ENCODE measurements around the gene PPFIA1.
A peak's percentile ranks its signal among the peaks of the same experiment; 100 is the strongest.
"Not testable (repeated sequence)": the region's sequence is repeated elsewhere in the genome, so short reads cannot be mapped to it uniquely, and the experiment has no call there.

PPFIA1 gene

DNA sequence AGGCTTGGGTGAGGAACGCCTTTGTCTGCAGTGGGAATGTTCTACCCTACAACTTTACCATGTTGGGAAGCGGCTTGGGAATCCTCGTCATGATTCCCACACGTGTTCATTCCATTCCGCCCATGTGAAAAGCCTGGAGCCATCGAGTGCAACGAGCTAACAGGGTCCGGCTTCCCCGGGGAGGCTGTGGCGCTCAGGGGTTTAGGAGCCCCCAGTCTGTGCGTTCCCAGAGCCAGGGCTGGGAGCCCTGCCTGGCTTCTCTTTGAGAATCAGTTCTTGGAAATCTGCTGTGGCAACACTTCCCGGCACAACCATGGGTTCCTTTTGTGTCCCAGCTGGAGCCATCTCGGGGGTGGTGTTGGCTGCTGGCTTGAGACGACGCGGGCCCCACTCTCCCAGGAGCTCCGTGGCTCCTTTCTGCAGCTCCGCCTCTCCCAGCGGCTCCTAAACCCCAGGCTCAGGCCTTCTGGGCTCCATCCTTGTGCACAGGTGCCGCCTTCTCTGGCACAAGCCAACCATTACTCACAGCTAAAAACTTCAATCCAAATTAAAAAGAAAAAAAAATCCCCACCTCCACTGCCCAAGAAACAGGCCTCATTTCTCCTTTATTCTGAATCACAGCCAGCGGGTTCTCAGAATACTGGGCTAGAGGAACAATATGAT lies 18.7 kb upstream of the PPFIA1 start:
- DNase-seq, result no peak

DNA sequence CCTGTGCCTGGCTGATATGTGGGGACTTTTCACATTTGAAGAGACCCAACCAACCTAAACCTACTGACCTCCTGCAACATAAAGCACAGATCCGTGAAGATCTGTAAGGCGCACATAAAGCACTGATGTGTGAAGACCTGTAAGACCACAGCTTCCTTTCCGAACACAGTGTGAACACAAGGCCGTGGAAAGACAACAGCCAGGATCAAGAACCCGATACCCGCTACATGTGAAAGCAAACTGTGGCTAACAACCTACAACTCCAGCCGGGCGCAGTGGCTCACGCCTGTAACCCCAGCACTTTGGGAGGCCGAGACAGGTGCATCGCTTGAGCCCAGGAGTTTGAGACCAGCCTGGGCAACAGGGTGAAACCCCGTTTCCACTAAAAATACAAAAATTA lies 17.6 kb upstream of the PPFIA1 start:
- DNase-seq, result no peak

DNA sequence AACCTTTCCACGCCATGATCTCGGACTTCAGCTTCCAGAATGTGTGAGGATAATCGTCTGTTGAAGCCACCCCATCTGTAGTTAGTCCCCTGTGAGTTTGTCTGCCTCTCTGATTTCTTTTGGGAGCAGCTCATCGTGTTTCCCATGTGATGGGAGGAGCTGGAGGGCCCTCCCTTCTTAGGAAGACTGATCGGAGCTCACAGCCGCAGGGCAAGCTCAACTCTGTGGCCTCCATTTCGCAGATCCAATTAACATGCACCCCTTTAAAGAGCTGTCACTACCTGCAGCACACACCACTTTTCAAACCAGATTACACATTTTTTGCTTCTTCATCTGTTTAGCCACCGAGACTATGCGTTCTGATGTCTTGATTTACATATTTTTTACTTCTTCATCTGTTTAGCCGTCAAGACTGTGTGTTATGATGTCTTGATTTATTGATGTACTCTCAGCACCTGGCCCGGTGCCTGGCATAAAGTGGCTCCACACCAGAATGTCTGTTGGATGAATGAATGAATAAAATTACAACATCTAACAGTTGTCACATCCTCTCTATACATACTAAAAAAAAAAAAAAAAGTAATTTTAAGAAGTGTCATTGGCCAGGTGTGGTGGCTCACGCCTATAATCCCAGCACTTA lies 14.9 kb upstream of the PPFIA1 start:
- no peak for DNase-seq

DNA sequence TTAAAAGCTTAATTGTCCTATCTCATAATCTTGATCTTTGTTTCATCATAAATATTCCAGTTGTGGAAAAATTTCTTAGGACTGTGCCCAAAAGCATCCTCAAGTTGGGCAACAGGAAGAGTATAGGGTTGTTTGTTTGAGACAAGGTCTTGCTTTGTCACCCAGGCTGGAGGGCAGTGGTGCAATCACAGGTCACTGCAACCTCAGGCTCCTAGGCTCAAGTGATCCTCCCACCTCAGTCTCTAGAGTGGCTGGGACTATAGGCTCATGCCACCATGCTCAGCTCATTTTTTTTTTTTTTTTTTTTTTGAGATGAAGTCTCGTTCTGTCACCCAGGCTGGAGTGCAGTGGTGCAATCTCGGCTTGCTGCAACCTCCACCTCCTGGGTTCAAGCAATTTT lies 11.4 kb upstream of the PPFIA1 start:
- DNase-seq, result not testable (repeated sequence)

DNA sequence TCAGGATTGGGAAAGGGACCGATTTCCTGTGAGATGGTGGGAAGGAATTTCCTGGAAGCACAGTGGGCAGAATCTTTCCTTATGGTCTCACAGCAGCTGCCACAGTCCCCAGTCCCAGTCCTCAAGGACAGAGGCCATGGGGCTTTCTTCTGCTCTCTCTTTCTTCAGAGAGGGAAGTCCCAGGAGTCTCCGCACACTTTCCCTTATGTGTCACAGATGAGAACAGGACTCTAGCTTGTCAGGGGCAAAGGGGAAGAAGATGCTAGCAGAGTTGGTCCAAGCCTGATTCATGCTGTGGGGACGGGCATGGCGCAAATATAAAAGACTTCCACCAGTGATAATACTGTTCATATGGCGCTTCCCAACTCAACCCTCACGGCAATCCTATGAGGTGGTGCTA lies 7.5 kb upstream of the PPFIA1 start:
- DNase-seq, result no peak

DNA sequence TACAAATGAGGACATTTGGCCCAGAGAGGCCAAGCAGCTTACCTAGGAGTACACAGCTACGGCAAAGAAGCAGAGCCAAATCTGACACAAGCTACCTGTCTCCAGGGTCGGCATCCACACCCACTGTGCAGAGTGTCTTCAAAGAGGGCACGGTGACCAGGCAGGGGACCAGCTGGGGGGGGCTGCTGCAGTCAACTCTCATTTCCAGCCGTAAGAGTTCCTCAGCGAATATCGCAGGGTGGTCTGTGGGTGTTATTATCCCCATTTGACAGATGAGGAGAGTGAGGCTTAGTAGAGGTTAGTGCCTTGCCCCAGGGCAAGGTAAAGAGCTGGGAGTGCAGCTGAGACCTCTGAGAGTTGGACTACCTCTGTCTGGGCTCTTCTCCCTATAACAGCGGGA lies 7.1 kb upstream of the PPFIA1 start:
- no peak for DNase-seq

DNA sequence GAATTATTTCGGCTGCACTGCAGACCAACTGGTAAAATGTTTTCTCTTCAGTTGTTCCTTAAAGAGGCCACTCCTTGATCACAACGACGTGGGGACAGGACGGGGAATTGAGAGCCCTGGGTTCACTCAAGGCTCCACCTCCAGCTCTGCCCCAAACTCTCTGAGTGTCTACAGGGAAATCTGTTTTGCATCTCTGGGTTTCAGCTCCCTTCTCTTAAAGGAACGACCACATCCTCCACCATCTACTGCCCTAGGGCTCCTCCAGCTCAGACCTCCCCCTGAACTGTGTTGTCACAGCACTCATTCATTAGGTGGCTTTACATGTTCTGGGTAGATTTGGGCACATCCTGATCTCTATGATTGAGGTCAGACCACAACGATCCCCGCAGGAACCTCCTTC lies 5.1 kb upstream of the PPFIA1 start:
- no peak for DNase-seq

DNA sequence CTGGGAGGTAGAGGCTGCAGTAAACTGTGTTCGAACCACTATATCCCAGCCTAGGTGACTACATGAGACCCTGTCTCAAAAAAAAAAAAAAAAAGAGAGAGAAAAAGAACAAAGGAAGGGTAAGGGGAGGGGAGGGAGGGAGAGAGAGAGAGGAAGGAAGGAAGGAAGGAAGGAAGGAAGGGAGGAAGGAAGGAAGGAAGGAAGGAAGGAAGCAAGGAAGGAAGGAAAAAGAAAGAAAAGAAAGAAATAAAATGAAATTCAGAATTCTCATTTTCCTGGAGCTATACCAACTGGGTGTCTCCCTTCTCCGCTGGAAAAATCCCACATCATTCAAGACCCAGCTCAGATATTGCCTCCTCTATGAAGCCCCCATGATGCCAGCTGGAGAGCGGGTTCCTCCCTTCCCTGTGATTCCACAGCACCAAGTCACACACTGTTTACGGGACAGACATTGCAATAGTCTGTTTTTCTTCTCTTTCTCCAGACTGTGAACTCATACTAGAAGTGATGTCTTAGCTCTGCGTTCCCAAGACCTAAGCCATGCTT lies 3.0 kb upstream of the PPFIA1 start:
- DNase-seq, result no peak

DNA sequence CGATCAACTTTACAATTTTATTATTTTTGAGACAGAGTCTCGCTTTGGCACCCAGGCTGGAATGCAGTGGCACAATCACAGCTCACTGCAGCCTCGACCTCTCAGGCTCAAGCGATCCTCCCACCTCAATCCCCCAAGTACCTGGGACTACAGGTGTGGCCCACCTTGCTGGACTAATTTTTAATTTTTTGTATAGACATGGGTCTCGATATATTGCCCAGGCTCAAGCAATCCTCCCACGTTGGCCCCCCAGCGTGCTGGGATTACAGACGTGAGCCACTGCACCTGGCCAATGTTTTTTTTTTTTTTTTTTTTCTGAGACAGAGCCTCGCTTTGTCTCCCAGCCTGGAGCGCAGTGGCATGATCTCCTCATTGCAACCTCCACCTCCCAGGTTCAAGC lies 2.0 kb upstream of the PPFIA1 start:
- DNase-seq, result no peak

DNA sequence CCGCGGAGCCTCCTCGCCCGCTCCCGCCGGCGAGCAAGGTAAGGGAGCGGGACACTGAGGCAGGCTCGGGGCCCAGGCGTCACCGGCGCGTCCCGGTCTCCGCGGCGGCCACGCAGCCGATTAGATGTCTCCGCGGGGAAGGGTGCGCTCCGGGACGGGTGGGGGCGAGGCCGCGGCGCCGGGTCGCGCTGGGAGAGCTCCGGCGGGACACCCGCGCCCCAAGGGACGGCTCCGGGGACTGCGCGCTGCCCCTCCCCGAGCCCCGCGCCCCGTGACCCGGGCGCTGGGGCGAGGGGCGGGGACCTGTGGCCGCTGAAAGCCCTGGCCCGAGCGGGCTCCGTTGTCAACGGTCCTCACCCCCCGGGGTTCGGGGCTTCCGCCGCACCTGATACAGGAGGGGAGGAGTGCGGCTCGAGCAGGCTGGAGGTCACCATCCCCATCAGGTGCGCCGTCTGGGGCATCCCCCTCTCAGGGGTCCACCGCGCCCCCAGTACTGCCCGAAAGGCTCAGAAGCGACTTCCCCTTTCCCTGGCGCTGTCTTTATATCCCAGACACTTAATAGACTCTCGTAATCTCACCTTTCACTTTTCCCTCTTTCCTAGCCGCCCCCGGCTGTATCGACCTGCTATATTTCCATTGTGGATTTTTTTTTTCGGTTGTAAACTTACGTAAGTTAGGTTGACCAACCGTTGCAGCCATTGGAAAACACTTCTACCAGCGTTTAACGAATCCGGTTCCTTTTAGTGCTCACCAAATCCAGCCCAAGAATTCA lies 573 bp downstream of the PPFIA1 start:
- DNase-seq, result peak; percentile 3

DNA sequence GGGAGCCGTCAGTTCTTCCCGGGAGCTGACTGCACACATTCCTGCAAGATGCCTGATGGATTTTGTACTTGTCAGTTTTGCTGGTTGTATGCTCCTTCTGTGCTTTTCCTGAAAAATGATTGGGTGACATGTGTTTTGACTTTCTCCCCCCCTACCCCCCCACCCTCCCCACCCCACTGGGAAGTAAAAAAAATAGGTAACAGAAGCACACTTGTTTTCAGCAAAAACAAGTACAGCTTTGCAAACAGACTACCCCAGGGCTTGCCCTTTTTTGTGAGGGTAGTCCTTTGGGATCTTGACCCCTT lies 1.1 kb downstream of the PPFIA1 start:
- DNase-seq, result no peak

DNA sequence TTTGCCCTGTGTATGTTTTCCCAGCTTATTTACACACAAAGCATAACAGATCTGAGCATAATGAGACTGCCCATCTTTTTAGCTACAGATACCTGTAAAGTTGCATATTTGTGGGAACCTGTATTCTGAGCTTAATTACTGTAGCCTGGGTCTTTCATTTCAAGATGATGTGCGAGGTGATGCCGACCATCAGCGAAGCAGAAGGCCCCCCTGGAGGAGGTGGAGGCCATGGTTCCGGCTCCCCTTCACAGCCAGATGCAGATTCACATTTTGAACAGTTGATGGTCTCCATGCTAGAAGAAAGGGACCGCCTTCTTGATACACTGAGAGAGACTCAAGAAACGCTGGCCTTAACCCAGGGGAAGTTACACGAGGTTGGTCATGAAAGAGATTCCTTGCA lies 1.5 kb downstream of the PPFIA1 start:
- DNase-seq, result no peak

DNA sequence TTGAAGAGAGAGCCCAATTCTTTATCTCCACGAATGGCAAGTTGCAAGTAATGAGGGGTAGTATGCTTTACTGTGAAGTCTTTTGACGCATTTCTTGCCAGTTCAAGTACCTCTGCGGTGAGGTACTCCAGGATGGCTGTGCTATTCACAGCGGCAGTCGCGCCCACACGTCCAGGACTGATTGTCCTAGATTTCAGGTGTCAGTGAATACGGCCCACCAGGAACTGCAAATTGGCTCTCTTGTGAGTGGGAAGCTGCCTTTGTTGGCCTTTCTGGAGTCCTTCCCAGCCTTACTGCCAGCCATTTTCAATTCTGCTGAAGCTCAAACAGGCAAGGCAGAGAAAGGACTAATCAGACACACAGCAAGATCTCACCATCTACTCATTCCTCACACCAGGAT lies 8.5 kb downstream of the PPFIA1 start:
- DNase-seq, result no peak

DNA sequence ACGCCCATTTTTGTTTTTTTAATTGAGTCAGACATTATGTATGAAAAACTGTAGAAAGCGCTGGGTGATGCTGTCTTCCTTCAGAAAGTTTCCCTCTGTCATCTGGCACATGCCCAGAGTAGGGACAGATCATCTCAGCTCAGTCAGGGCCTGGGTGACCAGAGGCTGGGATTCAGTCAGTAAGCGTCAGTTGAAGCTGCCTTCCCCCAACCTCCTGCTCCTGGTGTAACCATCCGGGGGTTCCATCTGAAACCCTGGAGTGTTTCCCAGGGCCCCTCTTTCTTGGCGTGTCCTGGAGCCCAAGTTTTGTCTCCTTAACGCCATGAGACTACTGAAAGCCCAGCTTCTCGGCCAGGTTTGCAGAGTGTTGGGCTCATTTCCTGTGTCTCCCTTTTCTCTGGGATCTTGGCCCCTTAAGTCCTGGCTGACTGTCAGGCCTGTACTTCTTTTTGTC lies 10.7 kb downstream of the PPFIA1 start:
- no peak for DNase-seq

DNA sequence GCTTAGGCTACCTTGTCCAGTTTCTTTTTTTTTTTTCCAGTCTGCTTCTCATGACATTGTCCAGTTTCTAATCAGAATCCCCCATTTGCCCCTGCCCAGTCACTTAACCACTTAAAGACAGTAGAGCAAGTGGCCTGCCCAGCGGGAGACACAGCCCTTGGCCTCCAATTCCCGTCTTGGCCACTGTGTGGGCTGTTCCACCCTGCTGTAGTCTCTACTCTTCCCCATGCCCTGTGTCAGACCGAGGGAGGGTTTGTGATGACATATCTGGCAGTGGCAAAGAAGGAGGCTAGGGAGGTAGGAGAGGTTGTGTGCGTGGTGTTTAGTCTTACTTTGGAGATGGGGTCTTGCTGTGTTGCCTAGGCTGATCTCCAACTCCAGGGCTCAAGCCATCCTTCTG lies 11.5 kb downstream of the PPFIA1 start:
- no peak for DNase-seq

DNA sequence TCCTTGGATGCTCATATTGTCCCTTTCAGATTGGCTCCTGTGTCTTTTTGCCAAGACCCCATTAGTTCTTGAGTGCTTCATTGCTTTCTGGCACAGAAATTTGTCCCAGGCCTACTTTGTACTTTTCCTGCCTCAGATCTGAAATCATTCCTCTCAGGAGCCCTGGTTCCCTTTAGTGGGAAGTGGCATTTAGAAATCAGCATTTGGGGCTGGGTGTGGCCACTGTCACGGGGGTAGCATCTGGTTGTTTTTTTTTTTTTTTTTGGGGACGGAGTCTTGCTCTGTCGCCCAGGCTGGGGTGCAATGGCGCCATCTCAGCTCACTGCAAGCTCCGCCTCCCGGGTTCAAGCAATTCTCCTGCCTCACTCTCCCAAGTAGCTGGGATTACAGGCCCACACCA lies 18.2 kb downstream of the PPFIA1 start:
- no peak for DNase-seq

DNA sequence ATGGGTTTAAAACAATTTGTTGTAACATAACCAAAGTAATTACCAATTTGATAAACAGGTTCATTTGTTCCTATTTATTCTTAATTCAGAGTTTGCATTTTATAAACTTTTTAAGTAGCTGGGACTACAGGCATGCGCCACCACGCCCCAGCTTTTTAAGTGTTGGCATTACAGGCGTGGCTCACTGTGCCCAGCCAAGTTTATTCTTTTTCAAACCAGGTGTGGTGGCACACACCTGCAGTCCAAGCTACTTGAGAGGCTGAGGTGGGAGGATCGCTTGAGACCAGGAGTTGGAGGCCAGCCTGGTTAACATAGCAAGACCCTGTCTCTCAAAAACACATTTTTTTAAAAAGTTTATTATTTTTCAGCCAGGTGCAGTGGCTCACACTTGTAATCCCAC lies 19.1 kb downstream of the PPFIA1 start:
- DNase-seq, result no peak

DNA sequence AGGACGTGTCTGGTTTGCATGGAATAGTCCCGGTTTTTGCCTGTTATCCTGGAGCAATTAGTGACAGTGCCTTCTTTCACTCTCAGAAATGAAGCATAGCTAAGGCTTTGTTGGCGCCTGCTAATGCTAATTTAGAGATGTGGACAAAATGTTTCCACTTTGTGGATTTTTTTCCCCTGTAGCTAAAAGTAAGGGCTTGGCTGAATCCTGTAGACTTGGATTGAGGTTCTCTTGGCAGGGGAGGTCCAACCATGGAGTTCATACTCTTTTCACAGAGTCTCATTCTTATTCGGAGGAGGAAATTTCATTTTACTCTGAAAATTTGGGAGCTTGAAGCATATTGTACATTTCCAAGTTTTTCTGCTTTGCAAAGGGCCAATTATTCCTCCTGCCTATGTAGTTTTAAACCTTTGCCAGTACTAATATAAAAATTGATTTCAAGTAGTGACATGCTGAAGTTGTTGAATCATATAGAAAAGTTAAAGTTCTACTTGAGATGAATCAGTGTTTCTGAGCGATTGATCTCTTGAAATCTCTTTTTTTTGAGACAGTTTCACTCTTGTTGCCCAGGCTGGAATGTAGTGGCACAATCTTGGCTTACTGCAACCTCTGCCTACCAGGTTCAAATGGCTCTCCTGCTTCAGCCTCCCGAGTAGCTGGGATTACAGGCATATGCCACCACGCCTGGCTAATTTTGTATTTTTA lies 20.0 kb downstream of the PPFIA1 start:
- no peak for DNase-seq

DNA sequence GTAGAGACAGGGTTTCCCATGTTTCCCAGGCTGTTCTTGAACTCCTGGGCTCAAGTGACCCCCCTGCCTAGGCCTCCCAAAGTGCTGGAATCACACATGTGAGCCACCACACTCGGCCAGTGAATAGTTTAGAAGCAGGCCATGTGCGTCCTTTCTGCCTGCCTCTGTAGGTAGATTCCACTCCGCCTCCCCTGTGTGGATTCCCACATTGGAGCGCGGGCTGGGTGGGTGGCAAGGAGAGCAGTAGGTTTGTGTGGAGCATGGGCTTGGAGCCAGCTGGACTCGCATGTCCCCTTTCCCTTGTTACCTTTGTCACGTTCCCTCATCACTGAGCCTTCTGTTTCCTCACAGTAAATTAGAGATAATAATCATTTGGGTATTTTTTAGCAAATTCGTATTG lies 21.7 kb downstream of the PPFIA1 start:
- no peak for DNase-seq

DNA sequence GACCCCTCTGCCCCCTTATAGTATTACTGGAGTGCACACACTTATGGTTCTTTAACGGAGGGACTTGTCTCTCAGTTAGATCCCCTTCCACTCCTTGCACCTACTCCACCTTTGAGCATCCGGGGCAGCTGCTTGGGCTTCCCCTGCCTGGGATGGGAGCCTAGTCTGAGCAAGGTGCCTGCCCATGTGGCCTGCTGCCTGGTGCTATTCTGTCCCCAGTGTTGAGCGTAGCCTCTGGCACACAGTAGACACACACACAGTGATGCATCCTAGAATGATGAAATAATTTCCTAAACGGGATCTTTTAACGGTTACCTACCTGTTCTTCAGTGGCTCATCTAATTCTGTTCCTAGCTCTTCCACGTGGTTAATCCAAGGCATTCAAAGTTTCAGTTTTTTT lies 22.4 kb downstream of the PPFIA1 start:
- no peak for DNase-seq

DNA sequence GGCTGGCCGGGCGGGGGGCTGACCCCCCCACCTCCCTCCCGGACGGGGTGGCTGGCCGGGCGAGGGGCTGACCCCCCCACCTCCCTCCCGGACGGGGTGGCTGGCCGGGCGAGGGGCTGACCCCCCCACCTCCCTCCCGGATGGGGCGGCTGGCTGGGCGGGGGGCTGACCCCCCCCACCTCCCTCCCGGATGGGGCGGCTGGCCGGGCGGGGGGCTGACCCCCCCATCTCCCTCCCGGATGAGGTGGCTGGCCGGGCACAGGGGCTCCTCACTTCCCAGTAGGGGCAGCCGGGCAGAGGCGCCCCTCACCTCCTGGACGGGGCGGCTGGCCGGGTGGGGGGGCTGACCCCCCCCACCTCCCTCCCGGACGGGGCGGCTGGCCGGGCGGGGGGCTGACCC lies 24.7 kb downstream of the PPFIA1 start:
- DNase-seq, result not testable (repeated sequence)

DNA sequence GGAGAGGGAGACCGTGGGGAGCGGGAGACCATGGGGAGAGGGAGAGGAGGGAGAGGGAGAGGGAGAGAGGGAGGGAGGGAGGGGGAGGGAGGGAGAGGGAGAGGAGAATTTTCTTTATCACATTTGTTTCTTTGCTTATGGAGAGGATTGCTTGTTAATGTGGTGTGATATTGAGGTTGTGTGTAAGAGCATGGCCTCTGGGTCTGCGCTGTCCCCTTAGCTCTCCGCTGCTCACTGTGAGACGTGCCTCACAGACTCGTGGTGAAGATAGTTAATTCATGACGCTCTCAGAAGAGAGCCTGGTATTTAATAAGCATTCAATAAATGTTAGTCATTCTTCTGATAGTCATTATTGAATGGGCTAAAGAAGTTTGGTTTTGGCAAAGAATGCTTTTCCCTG lies 26.2 kb downstream of the PPFIA1 start:
- no peak for DNase-seq

DNA sequence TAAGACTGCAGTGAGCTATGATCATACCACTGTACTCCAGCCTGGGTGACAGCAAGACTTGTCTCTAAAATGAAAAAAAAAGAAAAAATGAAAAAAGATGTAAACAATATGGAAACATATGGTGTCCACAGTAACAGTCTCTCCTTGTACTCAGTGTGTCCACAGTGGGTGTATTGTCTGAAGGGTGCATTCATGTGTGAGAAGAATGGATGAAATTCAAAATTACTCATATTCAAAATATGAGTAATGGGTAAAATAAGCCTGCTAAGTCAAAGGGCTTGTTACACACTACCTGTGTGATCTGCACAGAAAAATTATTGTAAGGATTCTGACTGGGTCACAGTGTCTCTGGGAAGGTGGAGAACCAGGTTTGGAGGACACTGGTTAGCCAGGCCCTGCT lies 26.9 kb downstream of the PPFIA1 start:
- no peak for DNase-seq

All from NCI-H2029 (cell line).